Astrocyte of the cerebellum (primary cell): ENCODE measurements around the gene IFT122.

Source experiments
- DNase-seq: peaks from one replicate; pipeline ENCODE4 v3.0.0-alpha.2; 2011; ENCODE audit warnings: low read depth
- H3K4me3 ChIP-seq: 2 replicates; pipeline ENCODE4 v1.5.1; 2011; ENCODE audit warnings: mild to moderate bottlenecking, low read depth, low read length, moderate library complexity
- CTCF ChIP-seq: IDR thresholded peaks from 2 replicates; pipeline ENCODE4 v1.5.1; 2012; ENCODE audit warnings: low read length, low read depth, moderate library complexity, mild to moderate bottlenecking; ENCODE audit errors: missing control alignments
- in situ Hi-C: cut with HindIII; loops from 2 replicates; pipeline ENCODE4 v1.10.0; 2017; ENCODE audit warnings: low sequenced_read_pairs

IFT122 gene

GRCh38 chr3:129518038-129518561, 78.1 kb downstream of the IFT122 start:
- no peak for DNase-seq
- in situ Hi-C loops = no loop called here

GRCh38 chr3:129518581-129518980, 78.6 kb downstream of the IFT122 start:
- no peak for TF ChIP-seq CTCF
- in situ Hi-C loops = no loop called here

More at GRCh38 chr3:129518038-129518561, 78.1 kb downstream of the IFT122 start:
- no peak for TF ChIP-seq CTCF
- no peak overlapping the region for H3K4me3 ChIP-seq

GRCh38 chr3:129519449-129519848, 79.4 kb downstream of the IFT122 start:
- H3K4me3 ChIP-seq = no peak overlapping the region
- no peak for DNase-seq
- in situ Hi-C loops = no loop called here
- no peak for TF ChIP-seq CTCF

More at GRCh38 chr3:129518581-129518980, 78.6 kb downstream of the IFT122 start:
- no peak for DNase-seq
- no peak overlapping the region for H3K4me3 ChIP-seq

- H3K4me3 ChIP-seq = no peak overlapping the region
- no peak for TF ChIP-seq CTCF
- in situ Hi-C loops = no loop called here
- no peak for DNase-seq
Observed at GRCh38 chr3:129519896-129520715, 80.1 kb downstream of the IFT122 start.

- in situ Hi-C loops = no loop called here
- H3K4me3 ChIP-seq = no peak overlapping the region
- no peak for DNase-seq
- TF ChIP-seq CTCF = no peak
Observed at GRCh38 chr3:129520960-129521359, 80.9 kb downstream of the IFT122 start.

GRCh38 chr3:129521611-129522010, 81.6 kb downstream of the IFT122 start:
- TF ChIP-seq CTCF = no peak
- in situ Hi-C loops = no loop called here
- DNase-seq = no peak
- H3K4me3 ChIP-seq = no peak overlapping the region
